Measurements from ENCODE around the gene ANXA9. TPM values are rescaled to one million over a fixed set of nuclear protein-coding genes. Genes with fewer than 3 reads are reported as not detected.

Gene ANXA9
- total RNA-seq, 4 donors from 2014 or later = 0.79 to 26.4 (median 5.6) TPM

- TF ChIP-seq, protein P1, sequence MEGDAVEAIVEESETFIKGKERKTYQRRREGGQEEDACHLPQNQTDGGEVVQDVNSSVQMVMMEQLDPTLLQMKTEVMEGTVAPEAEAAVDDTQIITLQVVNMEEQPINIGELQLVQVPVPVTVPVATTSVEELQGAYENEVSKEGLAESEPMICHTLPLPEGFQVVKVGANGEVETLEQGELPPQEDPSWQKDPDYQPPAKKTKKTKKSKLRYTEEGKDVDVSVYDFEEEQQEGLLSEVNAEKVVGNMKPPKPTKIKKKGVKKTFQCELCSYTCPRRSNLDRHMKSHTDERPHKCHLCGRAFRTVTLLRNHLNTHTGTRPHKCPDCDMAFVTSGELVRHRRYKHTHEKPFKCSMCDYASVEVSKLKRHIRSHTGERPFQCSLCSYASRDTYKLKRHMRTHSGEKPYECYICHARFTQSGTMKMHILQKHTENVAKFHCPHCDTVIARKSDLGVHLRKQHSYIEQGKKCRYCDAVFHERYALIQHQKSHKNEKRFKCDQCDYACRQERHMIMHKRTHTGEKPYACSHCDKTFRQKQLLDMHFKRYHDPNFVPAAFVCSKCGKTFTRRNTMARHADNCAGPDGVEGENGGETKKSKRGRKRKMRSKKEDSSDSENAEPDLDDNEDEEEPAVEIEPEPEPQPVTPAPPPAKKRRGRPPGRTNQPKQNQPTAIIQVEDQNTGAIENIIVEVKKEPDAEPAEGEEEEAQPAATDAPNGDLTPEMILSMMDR (IDR thresholded peaks at IDR 0.05) = no peak
- ATAC-seq (ENCODE audit: low FRiP score) (no peak), DNase-seq (ENCODE audit: low spot score) (no peak)
These were observed 44.4 kb downstream of the ANXA9 start for GRCh38 chr1:151026460-151026859.

GRCh38 chr1:151032164-151032563, 50.1 kb downstream of the ANXA9 start:
- DNase-seq (ENCODE audit: low spot score) = no peak
- TF ChIP-seq, protein P1 (IDR thresholded peaks at IDR 0.05) = no peak
- no peak for ATAC-seq (ENCODE audit: low FRiP score)

DNA sequence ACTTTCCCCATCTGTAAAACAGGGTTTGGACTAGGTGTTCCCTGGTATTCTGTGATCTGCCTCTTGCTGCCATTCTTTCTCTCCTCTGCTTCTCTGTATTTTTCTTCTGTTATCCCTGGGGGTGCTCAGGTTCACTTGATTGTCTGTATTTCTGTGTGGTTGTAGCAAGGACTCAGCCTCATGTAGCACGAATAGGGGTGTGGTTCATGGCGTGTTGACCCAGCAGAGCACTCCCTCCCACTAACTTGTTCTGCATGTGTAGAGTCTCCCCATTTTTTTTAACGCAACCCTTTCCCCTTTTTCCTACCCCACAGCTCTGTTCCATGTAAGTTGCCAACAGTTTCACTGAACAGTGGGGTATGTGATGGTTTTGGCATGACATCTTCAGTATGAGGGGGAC, 53.1 kb downstream of the ANXA9 start:
- TF ChIP-seq, protein P1 (IDR thresholded peaks at IDR 0.05) = no peak
- ATAC-seq (ENCODE audit: low FRiP score) (no peak), DNase-seq (ENCODE audit: low spot score) (no peak)

GRCh38 chr1:151036356-151036755, 54.3 kb downstream of the ANXA9 start, which contains the start of gene BNIPL:
BNIPL (plus strand) TSS chr1:151036586; CDS start chr1:151036726, 140 bp downstream.
- DNase-seq (ENCODE audit: low spot score) (no peak), ATAC-seq (ENCODE audit: low FRiP score) (no peak)
- TF ChIP-seq, protein P1 (IDR thresholded peaks at IDR 0.05) = no peak

DNA sequence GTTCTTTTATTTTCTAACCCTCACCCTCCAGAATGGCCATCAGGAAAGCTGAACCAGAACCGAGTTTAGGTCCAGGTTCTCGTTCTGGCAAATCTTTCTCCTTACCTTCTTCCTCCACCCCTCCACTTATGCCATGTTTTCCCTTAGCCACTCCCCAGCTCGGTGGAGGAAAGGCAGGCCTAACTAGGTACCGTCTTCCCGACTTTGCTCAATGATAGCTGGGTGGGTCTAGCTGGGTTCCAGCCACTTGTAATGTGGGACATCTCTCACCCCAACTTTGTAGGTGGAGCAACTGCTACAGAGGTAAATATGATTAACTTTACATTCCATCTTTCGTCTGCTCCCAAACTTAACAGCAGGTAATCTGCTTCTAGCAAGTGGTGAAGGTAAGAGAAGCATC, 54.9 kb downstream of the ANXA9 start:
- DNase-seq (ENCODE audit: low spot score) (no peak), ATAC-seq (ENCODE audit: low FRiP score) (no peak)
- TF ChIP-seq, protein P1 (IDR thresholded peaks at IDR 0.05) = no peak

DNA sequence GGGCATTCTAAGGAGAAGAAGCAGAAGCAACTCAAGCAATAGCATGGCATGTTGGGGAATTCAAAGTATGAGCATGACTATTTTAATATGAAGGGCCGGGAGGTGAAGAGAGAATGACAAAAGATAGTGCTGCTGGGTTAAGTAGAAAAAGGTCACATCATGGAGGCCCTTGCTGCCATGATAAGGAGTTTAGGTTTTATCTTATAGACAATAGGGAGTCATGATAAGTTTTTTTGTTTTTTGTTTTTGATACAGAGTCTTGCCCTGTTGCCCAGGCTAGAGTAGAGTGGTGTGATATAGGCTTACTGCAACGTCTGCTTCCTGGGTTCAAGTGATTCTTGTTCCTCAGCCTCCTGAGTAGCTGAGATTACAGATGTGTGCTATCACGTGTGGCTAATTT, 57.4 kb downstream of the ANXA9 start:
- no peak for ATAC-seq (ENCODE audit: low FRiP score)
- TF ChIP-seq, protein P1 (IDR thresholded peaks at IDR 0.05) = no peak

DNA sequence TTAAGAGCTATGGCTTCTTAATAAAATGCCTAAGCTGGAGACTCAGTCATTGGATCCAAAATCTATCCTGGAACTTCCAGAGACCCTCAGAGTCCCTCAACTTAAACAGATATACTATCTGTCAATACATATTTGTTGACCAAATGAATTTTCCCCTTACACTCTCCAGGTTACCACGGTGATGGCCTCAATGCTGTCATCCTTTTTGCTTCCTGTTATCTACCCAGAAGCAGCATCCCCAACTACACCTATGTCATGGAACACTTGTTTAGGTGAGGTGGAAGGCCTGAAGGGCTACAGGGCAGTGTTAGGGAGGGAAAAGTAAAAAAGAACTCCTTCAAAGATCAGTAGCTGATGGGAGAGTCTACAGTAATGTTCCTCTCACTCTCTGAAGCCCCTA, 61.1 kb downstream of the ANXA9 start:
- DNase-seq (ENCODE audit: low spot score) = no peak
- TF ChIP-seq, protein P1 (IDR thresholded peaks at IDR 0.05) = no peak
- ATAC-seq (ENCODE audit: low FRiP score) = no peak

More for the DNA sequence above, 57.4 kb downstream of the ANXA9 start:
- no peak for DNase-seq (ENCODE audit: low spot score)

Small RNAs within 50 kb of the gene (small RNA-seq; reads per million reads assigned to genes)
- gene RNU6-884P = not detected

Other genes with a start within 250 kb of the ANXA9 start
- 100 to 1,000 TPM in 3 of 4 donors, 10 to 100 TPM in 1; 95.7 to 310 (median 139) TPM for gene CTSS, start 216.5 kb upstream of the ANXA9 start, total RNA-seq
- 10 to 100 TPM; 41.2 to 74.5 (median 59.6) TPM for gene CTSK, start 174.0 kb upstream of the ANXA9 start, total RNA-seq
- gene ARNT, start 105.7 kb upstream of the ANXA9 start, total RNA-seq = 10 to 100 TPM; 45.0 to 75.0 (median 58.3) TPM
- gene CTXND2, start 95.2 kb upstream of the ANXA9 start, total RNA-seq = not detected
- 10 to 100 TPM; 23.7 to 32.9 (median 27.8) TPM for gene SETDB1, start 55.9 kb upstream of the ANXA9 start, total RNA-seq
- 100 to 1,000 TPM in 3 of 4 donors, 10 to 100 TPM in 1; 96.8 to 144 (median 131) TPM for gene CERS2, start 7.5 kb upstream of the ANXA9 start, total RNA-seq
- gene MINDY1, start 24.6 kb downstream of the ANXA9 start, total RNA-seq = 10 to 100 TPM; 15.5 to 35.4 (median 33.2) TPM
- 10 to 100 TPM in 3 of 4 donors, 1 to 10 TPM in 1; 6.2 to 20.6 (median 16.2) TPM for gene PRUNE1, start 26.2 kb downstream of the ANXA9 start, total RNA-seq
- gene BNIPL, start 54.3 kb downstream of the ANXA9 start, total RNA-seq = under 1 TPM in 3 of 4 donors, not detected in 1; 0.63 to 0.74 (median 0.69) TPM
- 1 to 10 TPM; 2.8 to 7.8 (median 5.6) TPM for gene C1orf56, start 65.5 kb downstream of the ANXA9 start, total RNA-seq
- gene CDC42SE1, start 77.3 kb downstream of the ANXA9 start, total RNA-seq = 100 to 1,000 TPM in 1 of 4 donors, 10 to 100 TPM in 3; 56.6 to 115 (median 92.0) TPM
- gene MLLT11, start 78.1 kb downstream of the ANXA9 start, total RNA-seq = 1 to 10 TPM in 2 of 4 donors, under 1 TPM in 2; 0.47 to 6.6 (median 0.79) TPM
- gene GABPB2, start 88.5 kb downstream of the ANXA9 start, total RNA-seq = 10 to 100 TPM; 15.0 to 36.1 (median 21.2) TPM
- gene SEMA6C, start 164.3 kb downstream of the ANXA9 start, total RNA-seq = 10 to 100 TPM in 1 of 4 donors, 1 to 10 TPM in 3; 2.6 to 25.5 (median 4.1) TPM
- gene TNFAIP8L2, start 174.4 kb downstream of the ANXA9 start, total RNA-seq = 10 to 100 TPM in 3 of 4 donors, 1 to 10 TPM in 1; 7.6 to 16.4 (median 13.0) TPM
- gene LYSMD1, start 183.6 kb downstream of the ANXA9 start, total RNA-seq = 10 to 100 TPM in 2 of 4 donors, 1 to 10 TPM in 2; 4.1 to 11.0 (median 9.8) TPM
- 10 to 100 TPM; 12.0 to 24.7 (median 20.7) TPM for gene SCNM1, start 183.9 kb downstream of the ANXA9 start, total RNA-seq
- 1 to 10 TPM in 1 of 4 donors, not detected in 3; 1.9 TPM for gene TMOD4, start 193.7 kb downstream of the ANXA9 start, total RNA-seq
- gene VPS72, start 207.9 kb downstream of the ANXA9 start, total RNA-seq = 10 to 100 TPM; 24.0 to 26.1 (median 24.6) TPM
- 10 to 100 TPM; 31.5 to 94.2 (median 59.4) TPM for gene PIP5K1A, start 216.3 kb downstream of the ANXA9 start, total RNA-seq